GM21737 (cell line): Measurements from ENCODE around the gene CASP7.

ENCODE experiments used
- ATAC-seq: cut with Tn5 transposase; IDR thresholded peaks from one replicate; pipeline ENCODE4 v1.9.1; 2021; ENCODE audit warnings: mild to moderate bottlenecking, moderate library complexity; ENCODE audit not compliant: unreplicated experiment

Gene CASP7

DNA sequence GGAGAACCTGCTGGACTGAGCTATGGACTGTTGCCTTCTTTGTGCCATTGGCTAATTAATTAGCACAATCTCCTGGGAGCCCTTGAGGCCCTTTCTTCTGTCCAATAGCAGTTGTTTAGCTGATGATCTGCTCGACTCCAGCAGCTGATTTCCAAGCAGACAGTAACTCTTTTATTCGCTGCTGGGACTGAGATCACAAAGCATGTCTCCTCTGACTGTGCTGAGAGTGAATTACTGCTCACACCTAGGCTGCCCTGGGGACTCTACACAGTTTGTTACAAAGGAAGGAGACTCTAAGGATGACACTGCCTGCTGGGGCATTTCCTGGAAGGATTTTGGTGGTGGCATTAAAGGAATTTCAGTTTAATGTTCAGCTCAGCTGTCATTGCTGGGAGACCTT lies 31.4 kb downstream of the CASP7 start:
- no peak for ATAC-seq

DNA sequence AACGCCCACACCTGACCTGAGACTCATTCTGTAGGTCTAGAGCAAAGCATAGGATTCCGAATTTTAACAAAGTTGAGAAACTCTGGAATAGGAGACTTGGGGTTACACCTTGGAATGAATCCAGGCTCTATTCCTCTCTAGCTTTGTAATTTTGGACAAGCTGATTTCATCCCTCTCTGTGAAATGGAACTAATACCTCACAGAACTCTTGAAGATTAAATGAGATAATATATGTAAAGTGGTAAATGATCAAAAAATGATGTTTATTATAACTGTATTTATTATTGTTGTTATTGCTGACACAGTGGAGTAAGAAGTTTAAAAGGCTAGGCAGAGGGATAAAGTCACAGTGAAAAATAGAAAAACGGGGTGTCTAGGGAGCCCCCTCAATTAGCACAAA lies 32.3 kb downstream of the CASP7 start:
- no peak for ATAC-seq

DNA sequence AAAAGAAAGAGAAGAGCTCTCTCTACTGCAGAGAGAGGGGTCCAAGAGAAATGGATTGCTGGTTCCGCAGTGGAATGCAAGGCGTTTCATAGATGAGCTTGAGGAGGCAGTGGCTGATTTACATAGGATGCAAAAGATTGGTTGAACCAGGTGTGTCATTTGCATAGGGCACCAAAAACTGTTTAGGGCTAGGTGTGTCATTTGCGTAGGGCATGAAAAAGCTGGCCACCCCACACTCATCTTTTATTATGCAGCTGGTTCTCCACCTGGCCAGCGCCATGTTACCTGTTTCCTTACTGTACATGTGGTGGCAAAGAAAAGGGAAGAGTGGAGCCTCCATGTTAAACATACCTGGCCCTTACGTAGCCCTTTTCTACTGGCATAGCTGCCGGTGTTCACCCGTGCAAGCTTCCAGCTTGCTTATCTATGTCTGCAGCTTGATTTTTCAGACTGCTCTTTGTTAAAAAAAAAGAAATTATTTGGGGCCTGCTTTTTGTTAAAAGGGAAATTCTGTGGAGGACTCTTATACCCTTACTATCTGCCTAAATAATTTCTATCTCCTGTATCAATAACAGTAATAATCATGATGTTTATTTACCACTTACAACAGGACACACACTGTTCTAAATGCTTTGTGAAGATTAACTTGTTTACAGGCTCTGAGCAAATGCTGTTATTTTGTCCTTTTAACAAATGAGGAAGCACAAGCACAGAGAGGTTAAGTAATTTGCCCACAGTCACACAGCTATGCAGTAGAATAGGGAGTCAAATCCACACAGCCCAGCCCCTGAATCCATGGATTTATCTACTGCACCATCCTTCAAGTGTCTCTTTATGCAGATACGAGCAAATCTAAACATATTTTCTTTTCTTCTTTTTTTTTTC lies 33.3 kb downstream of the CASP7 start:
- ATAC-seq, result no peak

DNA sequence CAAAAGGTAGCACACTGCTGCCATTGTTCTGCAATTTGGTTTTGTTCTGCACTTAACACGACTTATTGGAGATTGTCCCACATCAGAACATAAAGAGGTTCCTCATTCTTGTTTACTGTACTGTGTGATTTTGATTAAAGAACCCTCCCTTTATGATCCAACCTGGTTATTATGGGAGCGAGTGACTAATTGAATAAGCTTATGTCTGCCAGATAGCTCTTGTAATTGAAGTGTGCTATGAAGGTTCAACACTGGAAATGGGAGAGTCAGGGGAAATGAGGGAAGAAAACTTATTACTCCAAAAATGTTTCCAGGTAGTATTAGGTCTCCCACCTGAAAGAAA lies 33.9 kb downstream of the CASP7 start:
- no peak for ATAC-seq

- ATAC-seq, result no peak
Measured at GRCh38 chr10:113716109-113716910, 36.6 kb downstream of the CASP7 start.

DNA sequence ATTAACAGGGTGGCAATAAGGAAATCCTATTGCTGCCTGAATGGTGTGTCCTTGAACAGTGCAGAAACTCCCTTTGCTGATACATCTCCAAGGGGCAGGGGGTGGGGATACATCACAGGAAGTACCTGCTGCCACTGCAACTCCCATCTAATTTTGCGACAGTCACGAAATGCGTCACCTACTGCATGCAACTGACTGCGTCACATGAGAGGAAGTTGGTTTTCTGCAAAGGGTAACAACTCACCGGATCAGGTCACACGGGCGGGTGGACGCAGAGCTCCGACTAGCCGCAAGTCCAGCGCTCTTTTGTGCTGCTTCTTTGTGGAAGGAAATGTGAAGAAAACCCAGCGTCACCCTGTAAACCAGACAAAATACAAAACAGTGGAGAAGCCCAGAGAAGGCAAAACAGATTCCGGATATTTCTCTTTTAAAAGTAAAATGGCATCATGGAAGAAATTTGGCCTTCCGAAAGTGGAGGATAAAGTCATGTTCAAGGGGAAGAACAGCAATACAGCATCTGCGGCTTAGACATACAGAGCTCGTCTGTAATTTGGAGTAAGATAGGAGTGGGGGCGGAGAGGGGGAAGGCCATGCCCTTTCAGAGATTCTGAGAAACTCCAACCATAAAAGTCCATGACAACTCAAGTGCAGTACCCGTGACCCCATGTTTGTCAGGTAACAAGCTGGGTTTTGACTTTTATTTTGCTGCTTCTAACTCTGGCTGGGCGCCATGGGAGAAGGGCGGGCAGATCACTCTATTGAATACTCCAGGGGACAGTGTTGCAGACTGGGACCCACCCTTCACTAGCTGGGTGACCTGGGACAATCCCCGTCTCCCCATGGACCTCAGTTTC lies 39.5 kb downstream of the CASP7 start:
- ATAC-seq, result no peak

GRCh38 chr10:113720386-113720785 lies 40.7 kb downstream of the CASP7 start:
- ATAC-seq, result no peak

- ATAC-seq, result no peak
Measured at GRCh38 chr10:113732160-113732881, 52.6 kb downstream of the CASP7 start.

DNA sequence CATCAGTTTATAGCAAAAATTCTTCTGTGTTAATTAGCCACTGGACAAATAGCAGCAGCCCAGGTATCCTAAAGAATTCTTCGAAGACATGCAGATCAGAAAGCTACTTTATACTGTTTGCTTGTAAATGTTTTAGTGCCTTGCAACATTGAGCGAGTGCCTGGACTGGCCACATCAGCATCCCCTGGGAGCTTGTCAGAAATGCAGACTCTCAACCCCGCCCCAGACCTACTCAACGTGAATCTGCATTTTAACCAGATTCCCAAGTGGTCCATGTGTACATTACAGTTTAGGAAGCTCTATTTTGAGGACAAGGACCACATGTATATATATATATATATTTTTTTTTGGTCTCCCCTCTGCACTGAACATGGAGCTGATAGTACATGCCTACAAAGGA lies 53.3 kb downstream of the CASP7 start:
- ATAC-seq, result no peak

- ATAC-seq, result no peak
Measured at GRCh38 chr10:113733635-113734034, 53.9 kb downstream of the CASP7 start.

DNA sequence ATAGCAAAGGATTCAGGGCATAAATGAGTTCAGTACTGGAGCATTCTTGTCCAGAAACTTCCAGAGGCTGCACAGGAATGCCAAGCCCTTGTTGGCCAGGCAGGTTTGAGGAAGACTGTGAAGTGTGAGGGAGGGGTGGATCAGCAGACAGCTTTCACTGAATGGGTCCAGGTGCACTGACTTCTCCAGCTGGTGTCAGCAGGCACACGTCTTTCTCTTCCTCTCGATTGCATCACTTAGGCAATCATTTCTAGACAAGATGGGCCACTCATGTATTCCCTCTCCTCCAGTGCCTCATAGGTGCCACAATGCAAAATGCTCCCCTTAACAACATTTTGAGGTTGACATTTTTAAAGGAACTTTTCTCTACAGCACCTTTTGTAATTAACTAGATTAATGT lies 56.2 kb downstream of the CASP7 start:
- ATAC-seq, result peak; percentile 93

DNA sequence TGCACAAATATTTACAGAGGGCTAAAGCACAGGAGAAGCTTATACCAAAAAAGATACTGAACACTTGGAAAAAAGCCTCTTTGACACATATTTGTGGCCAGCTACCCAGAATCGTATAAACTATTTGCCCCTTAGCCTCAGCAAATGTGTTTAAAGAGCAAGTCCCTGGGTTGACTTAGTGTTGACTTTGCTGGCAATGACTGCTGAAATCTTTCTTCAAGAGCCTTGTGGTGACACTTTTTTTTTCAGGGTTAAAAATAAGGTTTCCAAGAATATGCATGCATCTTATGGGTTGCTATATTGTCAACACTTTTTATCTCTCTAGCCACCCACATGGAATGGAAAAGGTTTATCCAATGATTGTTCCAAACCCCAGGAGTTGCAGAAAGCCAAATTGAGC lies 56.9 kb downstream of the CASP7 start:
- ATAC-seq, result no peak

DNA sequence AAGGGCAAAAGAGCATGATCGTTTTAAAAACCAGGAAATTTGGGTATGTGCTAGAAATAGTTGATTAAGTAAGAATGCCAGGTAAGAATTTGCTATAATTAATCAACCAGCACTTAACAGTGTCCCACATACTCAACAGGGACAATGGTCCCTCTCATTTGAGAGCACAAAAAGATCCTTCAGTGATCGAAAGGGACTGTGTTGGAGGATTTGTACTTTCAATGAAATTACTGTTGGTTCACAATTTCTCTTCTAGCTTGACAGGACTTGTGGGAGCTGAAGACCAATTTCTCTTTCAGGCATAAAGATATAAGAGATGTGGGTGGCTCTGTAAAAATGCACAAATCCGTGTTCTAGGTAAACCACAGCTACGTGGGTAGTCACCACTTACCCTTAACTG lies 59.3 kb downstream of the CASP7 start:
- no peak for ATAC-seq

DNA sequence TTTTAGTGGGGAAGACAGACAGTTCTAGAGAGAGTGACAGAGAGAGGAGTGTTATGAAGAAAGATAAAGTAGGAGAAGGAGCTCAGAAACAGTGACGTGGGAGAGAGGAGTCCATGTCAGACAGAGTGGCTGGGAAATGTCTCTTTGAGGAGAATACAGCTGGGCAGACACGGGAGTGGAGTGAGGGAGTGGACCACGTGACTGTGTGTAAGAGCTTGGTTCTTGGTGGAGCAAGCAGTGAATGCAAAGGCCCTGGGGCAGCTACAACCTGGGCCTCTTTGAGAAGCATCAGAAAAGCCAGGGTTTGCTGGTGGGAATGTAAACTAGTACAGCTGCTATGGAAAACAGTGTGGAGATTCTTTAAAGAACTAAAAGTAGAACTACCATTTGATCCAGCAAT lies 59.9 kb downstream of the CASP7 start:
- no peak for ATAC-seq

DNA sequence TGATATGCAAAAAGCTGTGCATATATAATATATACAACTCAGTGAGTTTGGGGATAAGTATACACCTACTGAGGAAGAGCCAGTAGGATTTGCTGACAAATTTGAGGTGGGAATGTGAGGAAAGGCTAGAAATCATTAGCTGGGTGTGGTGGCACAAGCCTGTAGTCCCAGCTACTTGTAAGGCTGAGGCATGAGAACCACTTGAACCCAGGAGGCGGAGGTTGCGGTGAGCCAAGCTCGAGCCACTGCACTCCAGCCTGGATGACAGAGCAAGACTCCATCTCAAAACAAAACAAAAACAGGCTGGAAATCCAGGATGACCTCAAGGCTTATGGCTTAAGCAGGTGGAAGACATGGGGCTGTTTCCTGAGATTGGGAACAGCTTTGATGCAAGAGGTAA lies 61.1 kb downstream of the CASP7 start:
- no peak for ATAC-seq

DNA sequence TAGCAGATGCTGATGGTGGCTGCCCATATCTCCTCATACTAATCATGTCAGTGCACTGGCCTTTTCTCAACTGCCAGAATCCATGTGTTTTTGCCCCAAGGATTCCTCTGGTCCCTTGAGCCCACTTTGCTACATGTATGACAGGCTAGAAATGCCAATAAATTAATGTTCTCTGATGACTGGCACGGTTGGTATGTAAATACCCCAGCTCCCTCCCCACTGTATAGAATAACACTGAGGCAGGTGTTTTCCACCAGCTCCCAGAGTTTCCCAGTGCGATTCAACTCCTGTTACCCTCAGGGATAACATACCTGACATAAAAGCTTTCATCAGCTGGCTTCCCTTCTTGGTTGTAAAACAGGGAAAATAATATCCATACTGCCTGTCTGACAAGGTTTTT lies 62.8 kb downstream of the CASP7 start:
- no peak for ATAC-seq

- ATAC-seq, result no peak
Measured at GRCh38 chr10:113743594-113743993, 63.9 kb downstream of the CASP7 start.

GRCh38 chr10:113745374-113745773 lies 65.7 kb downstream of the CASP7 start:
- ATAC-seq, result no peak

DNA sequence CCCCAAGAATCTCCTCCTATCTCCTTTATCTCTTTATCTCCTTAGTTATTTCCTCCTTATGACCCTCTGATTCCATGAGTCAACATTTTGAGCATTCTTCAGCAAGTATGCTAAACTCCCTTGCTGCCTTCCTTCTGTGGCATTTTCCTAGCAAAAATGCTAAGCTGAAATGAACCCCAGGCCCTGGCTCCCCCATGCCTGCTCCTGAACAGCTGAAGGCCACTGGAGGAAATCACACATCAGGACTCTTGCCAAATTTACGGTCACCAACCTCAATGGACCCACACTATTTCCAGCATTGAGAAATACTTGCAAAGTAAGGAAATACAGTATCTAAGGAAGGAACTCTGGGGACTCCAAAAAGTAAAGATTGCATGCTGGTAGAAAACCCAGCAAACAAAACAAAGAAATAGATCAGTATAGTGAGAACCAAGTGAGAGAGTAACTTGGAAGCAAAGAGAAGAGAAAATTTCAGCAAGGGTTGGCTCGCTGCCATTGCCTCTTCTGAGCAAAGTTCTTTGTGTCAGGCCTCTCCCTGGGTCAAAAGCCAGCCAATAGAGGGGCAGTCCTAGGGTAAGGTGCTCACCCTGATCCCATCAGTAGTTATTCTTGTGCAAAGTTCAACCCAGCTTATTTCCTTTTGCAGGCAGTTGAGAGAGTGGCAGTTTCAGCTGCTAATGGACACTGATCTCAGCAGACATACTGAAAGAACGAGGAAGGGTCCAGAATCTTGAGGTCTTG lies 66.7 kb downstream of the CASP7 start:
- no peak for ATAC-seq

GRCh38 chr10:113751181-113751732 lies 71.5 kb downstream of the CASP7 start, which contains the start of gene PLEKHS1:
TSS of gene PLEKHS1 (plus strand) at chr10:113751682. CDS start at chr10:113755278, 3,596 bp downstream.
- ATAC-seq, result no peak
